Endometrial microvascular endothelial cells (primary cell): ENCODE data around the gene WNK1. TPM values are rescaled to one million over a fixed set of nuclear protein-coding genes. Genes with fewer than 3 reads are reported as not detected.

Experiments used
- in situ Hi-C: cut with HindIII; loops from 2 replicates; pipeline ENCODE4 v1.10.0; 2017; ENCODE audit warnings: low sequenced_read_pairs, low pct_unique_long_range_greater_than_20kb; ENCODE audit errors: inconsistent ontology term
- total RNA-seq: library from RNA; depleted of rRNA; stranded (reverse); fragments of >200 nt; gene quantifications from one replicate; pipeline ENCODE4 v1.2.3, GENCODE V29; 2015; ENCODE audit errors: inconsistent ontology term

The WNK1 gene
- total RNA-seq, 1 donor from 2014 or later = 74.3 TPM

DNA sequence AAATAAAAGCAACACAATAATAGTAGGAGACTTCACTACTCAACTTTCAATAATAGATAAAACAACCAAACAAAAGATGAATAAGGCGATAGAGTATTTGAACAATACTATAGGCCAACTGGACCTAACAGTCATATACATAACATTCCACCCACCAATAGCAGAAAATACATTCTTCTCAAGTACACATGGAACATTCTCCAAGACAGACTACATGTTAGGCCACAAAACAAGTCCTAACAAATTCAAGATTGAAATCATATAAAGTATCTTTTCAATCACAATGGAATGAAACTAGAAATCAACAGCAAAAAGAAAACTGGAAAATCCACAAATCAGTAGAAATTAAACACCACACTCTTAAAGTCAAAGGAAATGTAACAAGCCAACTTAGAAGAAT lies 168.3 kb downstream of the WNK1 start:
- in situ Hi-C loops = no loop called here

DNA sequence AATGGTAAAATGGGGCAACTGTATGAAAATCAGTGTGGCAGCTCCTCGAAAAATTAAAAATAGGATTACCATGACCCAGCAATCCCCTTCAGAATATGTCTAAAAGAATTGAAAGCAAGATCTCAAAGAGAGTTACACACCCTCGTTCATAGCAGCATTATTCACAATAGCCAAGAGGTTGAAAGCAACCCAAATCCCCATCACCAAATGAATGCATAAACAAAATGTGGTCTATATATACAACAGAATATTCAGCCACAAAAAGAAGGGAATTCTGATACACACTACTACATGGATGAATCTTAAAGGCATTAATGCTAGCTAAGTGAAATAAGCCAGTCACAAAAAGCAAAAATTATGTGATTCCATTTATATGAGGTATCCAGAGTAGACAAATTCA lies 169.9 kb downstream of the WNK1 start:
- in situ Hi-C loops = no loop called here

DNA sequence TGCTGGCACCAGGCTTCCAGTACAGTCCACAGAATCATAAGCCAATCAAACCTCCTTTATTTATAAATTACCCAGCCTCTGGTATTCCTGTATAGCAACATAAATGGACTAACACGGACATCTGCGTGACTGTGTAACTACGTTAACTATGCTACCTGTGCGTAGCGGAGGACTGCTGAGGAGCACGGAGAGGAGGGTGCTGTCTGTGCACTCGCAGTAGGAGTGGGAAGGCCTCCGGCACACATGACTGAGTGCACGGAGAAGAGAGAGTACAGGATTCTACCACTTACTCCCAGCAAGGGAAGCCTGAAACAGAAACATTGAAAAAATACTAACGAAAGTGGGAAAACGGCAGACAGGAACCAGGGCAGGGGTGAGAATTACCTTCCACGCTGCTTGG lies 174.3 kb downstream of the WNK1 start:
- in situ Hi-C loops = loop anchor here (25.0 kb wide), 1 partner anchor 186 kb away; no protein-coding TSS in a partner anchor

DNA sequence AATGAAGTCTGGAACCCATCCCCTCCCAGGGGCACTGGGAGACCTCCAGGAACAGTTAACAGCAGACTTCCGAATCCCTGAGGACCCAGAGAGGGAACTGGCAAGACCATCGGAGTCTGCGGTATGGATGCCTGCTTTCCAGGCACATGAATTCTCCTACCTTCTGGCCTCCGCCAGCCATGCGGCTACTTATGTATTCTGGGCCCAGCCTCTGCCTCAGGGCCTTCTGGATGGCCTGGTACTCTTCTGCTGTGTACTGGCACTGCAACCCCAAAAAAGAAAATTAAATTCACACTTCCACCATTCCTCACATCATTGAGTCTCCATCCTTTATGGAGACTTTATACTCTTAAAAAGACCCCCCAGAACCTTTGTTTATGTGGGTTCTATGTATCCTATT lies 178.7 kb downstream of the WNK1 start:
- in situ Hi-C loops = loop anchor here (25.0 kb wide), 1 partner anchor 181 kb away; no protein-coding TSS in a partner anchor

DNA sequence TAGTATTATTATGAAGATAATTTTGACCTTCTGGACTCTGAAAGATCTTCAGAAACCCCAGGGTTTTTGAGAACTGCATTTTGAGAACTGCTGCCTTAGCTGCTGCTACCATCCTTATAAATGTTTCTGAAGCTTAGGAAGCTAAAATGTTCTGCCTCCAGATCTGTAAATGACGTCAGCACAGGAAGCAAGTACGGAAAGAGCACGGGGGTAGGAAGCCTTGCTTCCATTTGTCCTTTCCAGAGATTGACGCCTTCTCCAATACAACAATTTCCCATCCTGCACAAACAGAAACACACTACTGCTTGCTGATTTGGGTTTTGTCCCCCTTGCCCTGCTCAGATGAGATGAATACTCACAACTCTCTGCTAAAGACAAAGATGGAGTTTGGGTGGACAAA lies 179.2 kb downstream of the WNK1 start:
- in situ Hi-C loops = loop anchor here (25.0 kb wide), 1 partner anchor 181 kb away; no protein-coding TSS in a partner anchor

DNA sequence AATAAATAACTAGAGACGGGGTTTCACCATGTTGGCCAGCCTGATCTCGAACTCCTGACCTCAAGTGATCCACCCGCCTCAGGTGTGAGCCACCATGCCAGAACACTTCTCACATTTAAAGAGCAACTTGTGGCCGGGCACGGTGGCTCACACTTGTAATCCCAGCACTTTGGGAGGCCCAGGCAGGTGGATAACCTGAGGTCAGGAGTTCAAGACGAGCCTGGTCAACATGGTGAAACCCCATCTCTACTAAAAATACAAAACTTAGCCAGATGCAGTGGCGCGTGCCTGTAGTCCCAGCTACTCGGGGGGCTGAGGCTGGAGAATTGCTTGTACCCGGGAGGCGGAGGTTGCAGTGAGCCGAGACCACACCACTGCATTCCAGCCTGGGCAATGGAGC lies 183.5 kb downstream of the WNK1 start:
- in situ Hi-C loops = loop anchor here (25.0 kb wide), 1 partner anchor 176 kb away; no protein-coding TSS in a partner anchor

DNA sequence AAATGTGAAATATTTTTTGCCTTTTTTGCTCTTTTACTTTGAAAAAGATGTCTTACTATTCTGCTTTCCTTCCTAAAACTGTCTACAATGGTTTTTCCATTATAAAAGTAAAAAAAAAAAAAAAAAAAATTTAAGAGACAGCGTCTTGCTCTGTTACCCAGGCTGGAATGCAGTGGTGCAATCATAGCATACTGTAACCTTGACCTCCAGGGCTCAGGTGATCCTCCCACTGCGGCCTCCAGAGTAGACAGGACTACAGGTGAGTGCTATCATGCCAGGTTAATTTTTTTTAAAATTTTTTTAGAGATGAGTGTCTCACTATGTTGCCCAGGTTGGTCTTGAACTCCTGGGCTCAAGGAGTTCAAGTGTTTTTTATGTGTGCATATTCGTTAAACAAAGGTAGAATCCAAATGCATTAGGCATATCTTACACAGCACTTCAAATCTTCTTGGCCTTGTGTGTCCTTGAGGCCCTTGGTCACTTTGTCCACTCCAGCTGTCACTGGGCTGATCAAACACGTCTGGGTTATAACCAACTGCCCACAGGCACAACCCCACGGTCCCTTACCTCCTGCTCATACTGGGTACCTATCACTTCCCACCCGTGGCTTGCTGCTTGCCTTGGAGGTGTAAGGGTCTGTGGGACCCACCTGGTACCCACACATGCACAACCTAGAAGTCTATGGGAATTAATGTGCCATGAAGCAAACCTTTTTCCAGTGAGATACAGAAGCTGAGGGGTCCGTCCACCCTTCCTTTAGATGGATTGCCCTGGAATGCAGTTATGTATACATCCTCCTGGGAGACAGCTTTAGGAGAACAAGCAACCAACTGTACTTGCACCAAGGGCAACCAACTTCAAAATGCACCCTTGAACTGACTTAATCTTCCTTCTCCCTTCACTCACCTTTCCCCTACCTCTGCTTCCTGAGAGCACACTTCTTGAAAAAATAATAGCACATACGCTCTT lies 184.3 kb downstream of the WNK1 start:
- in situ Hi-C loops = loop anchor here (25.0 kb wide), 1 partner anchor 176 kb away; no protein-coding TSS in a partner anchor

DNA sequence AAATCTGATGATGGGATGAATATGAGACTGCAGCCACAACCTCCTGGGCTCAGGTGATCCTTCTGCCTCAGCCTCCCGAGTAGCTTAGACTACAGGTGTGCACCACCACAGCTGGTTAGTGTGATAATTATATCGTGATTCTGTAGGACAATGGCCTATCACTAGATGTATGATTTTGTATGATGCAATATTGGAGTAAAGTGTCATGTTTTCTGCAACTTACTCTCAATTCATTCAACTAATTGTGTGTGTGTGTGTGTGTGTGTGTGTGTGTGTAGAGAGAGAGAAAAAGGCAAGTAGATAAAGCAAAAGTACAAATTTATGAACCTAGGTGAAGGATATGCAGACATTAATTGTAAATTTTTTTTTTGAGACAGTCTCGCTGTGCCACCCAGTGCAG lies 186.4 kb downstream of the WNK1 start:
- in situ Hi-C loops = loop anchor here (25.0 kb wide), 1 partner anchor 173 kb away; no protein-coding TSS in a partner anchor

DNA sequence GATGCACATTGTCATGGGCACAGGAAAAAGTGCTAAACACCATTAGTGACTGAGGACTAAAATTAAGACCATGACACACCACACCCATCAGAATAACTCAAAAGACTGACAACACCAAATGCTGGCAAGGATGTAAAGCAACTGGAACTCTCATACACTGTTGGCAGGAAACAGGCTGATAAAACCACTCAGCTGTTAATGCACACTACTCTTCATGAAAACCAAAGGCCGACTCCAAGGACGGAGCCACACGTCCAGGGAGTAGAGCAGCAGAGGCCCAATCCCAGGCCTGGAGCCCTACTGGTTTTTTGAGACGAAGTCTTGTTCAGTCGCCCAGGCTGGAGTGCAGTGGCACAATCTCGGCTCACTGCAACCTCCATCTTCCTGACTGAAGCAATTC lies 190.7 kb downstream of the WNK1 start:
- in situ Hi-C loops = loop anchor here (25.0 kb wide), 1 partner anchor 169 kb away; no protein-coding TSS in a partner anchor

DNA sequence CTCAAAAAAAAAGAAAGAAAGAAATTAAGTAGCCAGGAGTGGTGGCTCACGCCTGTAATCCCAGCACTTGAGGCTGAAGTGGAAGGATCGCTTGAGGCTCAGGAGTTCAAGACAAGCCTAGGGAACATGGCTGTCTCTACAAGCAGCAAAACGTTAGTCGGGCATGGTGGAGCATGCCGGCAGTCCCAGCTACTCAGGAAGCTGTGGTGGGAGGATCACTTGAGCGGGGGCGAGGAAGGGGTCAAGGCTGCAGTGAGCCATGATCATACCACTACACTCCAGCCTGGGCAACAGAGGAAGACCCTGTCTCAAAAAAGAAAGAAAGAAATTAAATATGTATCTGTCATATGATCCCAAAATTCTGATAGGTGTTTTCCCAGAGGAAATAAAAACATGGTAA lies 191.8 kb downstream of the WNK1 start:
- in situ Hi-C loops = loop anchor here (25.0 kb wide), 1 partner anchor 168 kb away; no protein-coding TSS in a partner anchor

DNA sequence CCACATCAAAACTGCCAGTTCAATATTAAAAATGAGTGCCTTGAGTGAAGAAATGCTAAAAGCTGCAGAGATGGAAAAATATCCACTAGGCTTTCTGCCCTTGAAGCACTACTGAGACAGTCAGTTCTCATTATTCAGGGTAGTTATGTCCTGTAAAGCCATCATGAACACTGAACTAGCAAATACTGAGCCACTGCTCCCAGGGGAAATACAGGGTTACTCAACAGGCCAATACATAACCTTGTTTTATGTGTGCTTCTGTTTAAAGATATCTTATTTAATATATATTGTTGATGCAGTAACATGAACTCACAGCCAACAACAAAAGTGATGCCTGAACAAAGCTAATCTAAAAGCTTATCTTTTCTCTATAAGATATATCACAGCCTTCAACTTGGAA lies 193.8 kb downstream of the WNK1 start:
- in situ Hi-C loops = loop anchor here (25.0 kb wide), 1 partner anchor 166 kb away; no protein-coding TSS in a partner anchor

DNA sequence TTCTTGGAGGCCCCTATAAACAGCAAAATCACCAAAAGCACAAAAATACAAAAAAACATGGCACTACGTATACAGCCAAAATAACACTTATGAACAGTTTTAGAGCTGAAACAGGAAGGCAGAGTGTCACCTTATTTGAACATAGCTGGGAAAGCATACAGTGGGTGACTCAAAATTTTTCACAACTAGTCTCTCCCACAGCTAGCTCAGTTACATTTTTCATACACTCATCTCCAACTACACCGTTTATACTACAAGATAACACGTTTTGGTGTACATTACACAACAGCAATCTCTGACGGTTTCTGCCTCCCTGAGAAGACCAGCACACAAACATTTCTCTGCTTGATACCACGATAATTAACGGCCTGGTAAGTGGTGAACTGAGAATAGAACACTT lies 194.3 kb downstream of the WNK1 start:
- in situ Hi-C loops = loop anchor here (25.0 kb wide), 1 partner anchor 166 kb away; no protein-coding TSS in a partner anchor

DNA sequence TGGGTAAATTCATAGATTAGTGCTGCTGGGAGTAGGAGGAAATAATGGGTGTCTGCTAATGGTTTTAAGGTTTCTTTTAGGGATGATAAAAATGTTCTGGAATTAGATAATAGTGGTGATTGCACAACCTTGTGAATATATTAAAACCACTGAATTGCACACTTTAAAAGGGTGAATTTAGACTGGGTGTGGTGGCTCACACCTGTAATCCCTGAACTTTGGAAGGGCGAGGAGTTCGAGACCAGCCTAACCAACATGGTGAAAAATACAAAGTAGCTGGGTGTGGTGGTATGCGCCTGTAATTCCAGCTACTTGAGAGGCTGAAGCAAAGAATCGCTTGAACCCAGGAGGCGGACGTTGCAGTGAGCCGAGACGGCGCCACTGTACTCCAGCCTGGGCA lies 195.9 kb downstream of the WNK1 start:
- in situ Hi-C loops = loop anchor here (25.0 kb wide), 1 partner anchor 164 kb away; no protein-coding TSS in a partner anchor

DNA sequence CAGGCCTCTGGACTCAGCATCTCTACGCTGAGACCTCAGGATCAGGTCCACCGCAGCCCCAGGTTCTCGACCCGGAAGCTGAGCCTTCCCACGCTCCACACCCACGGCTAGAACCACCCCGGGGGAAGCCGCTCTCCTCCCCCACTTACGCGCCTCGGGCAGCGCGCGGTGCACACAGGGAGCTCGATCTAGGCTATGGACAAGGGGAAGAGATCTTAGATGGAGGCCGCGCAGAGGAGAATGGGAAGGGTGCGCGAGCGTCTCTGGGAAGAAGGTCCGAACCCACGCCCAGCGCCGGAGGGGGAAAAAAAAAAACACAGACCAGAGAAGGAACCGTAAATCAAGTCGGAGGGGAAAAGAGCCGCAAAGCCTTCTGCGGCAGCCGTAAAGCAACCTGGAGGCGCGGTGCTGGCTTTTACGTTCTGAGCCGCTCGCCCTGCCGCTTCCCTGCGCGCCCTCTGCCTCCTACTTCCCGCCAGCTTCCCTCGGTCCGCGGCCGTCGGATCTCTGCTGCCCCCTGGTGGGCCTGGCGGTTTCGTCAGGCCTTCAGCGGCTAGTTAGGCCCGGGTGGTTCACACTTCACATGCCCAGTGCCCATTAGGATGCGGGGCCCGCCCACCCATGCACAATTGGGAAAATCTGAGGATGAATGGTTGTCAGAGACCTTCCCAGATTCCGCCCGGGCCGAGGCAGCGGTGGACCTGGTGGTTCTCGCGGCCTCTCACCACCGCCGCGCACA lies 197.2 kb downstream of the WNK1 start, which contains the start of gene RAD52:
Gene RAD52, minus strand, starts transcription at position 242 of the 739 bp plus-strand sequence. CDS start 16,636 bp downstream, outside the sequence.
- in situ Hi-C loops = loop anchor here (25.0 kb wide), 1 partner anchor 163 kb away; no protein-coding TSS in a partner anchor

DNA sequence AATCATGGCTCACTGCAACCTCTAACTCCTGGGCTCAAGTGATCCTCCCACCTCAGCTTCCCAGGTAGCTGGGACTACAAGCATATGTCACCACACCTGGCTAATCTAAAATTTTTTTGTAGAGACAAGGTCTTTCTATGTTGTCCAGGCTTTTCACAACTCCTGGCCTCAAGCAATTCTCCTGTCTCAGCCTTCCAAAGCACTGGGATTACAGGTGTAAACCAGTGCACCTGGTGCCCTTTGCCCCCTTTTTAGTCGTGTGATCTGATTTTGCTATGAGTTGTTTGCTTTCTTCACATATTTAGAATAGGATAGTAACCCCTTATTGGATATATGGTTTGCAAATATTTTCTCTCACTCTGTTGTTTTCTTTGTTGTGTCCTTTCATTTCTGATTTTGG lies 198.8 kb downstream of the WNK1 start:
- in situ Hi-C loops = no loop called here

DNA sequence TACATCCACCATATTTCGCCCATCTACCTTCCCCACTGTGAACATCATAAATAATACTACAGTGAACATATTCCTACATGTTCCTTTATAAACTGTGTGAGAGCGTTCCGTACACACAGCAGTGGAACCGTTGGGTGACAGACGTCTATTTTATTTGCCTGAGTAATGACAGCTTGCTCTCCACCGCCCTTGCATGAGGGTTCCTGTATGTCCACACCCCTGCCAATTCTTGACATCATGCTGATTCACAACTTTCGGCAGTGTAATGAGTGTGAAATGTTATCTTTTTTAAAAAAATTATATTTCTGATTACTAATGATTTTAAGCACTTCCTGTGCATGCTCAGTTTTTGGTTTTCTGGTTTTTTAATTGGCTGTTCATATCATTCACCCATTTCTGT lies 201.4 kb downstream of the WNK1 start:
- in situ Hi-C loops = no loop called here

DNA sequence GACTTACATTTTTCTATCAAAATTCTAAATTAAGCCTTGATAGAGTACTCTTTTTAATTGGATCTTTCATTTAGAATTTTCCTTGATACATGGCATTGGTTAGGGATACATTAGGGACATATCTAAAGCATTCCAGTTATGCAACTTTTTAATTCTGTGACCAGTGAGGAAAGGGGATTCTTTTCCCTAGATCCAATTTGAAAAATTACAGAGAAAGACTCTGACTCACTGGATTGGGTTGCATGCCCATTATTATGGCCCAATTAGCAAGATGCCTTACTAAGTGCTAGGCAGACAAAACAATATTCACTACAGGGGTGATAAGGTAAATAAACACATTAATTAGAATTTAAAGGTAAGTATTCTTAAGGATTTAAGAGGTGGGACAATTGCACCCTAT lies 202.4 kb downstream of the WNK1 start:
- in situ Hi-C loops = no loop called here

DNA sequence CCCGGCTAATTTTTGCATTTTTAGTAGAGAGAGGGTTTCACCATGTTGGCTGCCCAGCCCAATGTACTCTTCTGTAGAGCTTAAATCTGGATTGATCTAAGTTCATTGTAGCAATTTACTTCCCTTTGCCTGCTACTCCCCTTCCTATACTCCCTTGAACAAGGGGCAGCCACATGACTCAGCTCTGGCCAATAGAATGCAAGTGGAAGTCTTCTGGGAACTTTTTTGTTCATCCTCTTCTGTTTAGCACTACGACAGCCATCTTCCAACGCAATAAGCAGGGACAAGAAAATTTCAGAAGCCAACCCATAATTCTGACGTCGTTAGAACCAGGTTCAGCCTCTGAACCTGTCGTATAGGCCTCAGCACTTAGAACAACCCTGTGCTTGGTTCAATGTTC lies 203.6 kb downstream of the WNK1 start:
- in situ Hi-C loops = no loop called here

DNA sequence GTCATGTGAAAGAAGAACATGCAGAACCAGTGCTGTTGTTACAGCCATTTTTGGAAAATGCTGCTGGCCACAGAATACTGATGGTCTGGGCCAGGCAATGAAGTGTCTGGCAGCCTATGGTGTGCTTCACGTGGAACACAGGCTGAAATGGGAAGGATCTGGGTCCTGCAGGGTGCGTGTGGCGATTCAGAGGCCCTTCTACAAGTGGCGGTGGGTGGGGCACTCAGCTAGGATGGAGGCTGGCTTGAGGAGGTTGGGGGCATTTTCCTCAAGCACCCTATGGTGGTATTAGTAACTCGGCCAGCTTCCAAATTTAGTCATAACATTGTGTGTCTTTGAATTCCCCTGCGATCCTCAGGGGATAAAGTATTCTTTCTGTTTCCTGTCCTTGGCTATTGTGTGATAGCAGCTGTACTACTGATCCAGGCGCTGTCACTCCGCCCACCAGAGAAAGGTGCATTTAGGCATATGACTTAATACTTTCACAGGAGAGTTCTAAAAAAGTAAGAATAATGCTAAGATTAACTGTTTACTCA lies 206.3 kb downstream of the WNK1 start:
- in situ Hi-C loops = no loop called here
